Mesodermal cell (in vitro differentiated cells): ENCODE measurements around the gene RRP7A.

Experiments used
- H3K27ac ChIP-seq: 2 replicates; pipeline ENCODE4 v1.7.0; 2013; ENCODE audit warnings: mild to moderate bottlenecking, low read depth, low read length, moderate library complexity; ENCODE audit not compliant: severe bottlenecking
- H3K36me3 ChIP-seq: 2 replicates; pipeline ENCODE4 v1.7.1; 2013; ENCODE audit warnings: mild to moderate bottlenecking, low read length, moderate library complexity; ENCODE audit not compliant: control insufficient read depth, insufficient read depth
- H3K4me1 ChIP-seq: one replicate; pipeline ENCODE4 v1.7.1; 2013; ENCODE audit warnings: mild to moderate bottlenecking, low read length; ENCODE audit not compliant: insufficient read depth, control insufficient read depth, poor library complexity, severe bottlenecking
- H3K4me3 ChIP-seq: 2 replicates; pipeline ENCODE4 v1.7.0; 2013; ENCODE audit warnings: low read length, control low read depth, mild to moderate bottlenecking; ENCODE audit not compliant: insufficient read depth, poor library complexity, severe bottlenecking; ENCODE audit errors: extremely low read depth
- H3K9me3 ChIP-seq: 2 replicates; pipeline ENCODE4 v1.7.1; 2013; ENCODE audit warnings: mild to moderate bottlenecking, low read length, moderate library complexity; ENCODE audit not compliant: control insufficient read depth
- WGBS, 2 experiments: methylation state at CpG; one replicate each; pipeline ENCODE4 v1.1.5; 2013; ENCODE audit warnings: missing lambda C conversion rate in 2 of 2; ENCODE audit not compliant: insufficient coverage in 2 of 2; 5-methylcytosine and 5-hydroxymethylcytosine counted together

RRP7A gene

DNA sequence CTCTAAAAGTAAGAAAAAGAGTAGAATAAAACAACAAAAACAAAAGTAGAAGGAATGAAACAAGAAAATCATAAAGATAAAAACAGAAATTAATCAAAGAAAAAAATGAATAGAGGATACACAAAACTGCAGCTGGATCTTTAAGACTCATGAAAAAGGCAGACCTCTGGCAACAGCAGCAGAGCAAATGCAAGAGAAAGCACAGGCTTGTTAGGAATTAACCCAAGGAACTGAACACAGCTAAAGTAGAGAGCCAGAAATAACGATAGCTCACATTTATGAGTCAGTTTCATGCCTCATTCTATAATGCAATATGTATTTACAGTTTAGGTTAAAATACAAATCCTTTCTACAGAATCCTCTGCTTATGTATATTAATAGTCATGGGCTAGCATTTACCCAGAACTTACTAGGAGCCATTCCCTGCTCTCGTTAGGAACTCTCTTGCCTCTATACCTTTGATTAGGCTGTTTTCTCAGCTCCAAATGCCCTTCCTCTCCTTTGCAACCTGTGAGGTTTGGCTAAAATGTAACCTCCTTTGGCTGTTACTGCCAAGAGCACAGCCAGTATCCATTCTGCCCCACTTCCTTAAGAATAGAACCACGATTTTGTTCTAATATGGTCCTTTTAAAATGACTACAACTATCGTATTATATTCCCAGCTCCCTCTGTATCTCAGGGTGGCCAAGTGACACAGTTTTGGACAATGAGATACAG lies 49.1 kb downstream of the RRP7A start:
- 61 to 88% methylated on average over 1 to 2 of the region's 4 CpGs for WGBS, 2 experiments
- no peaks in the 10 kb centered on the region for H3K4me1 ChIP-seq
- no peak overlapping the region for H3K4me3 ChIP-seq
- no peaks in the 10 kb centered on the region for H3K9me3 ChIP-seq
- H3K36me3 ChIP-seq: no peaks in the 10 kb centered on the region
- no peak overlapping the region for H3K27ac ChIP-seq

DNA sequence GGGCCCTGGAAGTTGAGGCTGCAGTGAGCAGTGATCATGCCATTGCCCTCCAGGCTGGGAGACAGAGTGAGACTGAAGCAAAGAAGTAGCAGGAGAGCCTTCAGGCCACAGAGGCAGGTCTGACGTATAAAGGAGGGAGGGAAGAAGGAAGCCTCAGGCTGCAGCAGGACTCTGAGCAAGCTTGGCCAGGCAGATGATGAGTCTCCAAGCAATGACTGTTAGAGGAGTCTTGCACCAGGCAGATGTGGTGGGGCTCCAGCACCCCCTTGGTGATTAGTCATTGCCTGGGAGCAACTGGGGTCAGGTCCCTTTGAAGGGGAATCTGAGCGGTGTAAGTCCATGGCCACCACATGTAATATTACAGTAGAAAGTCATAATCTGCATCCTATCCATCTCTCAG lies 50.8 kb downstream of the RRP7A start:
- no peaks in the 10 kb centered on the region for H3K36me3 ChIP-seq
- H3K9me3 ChIP-seq: no peaks in the 10 kb centered on the region
- WGBS, 2 experiments: 86 to 90% methylated on average over 1 of the region's 2 CpGs
- H3K27ac ChIP-seq: no peak overlapping the region
- H3K4me1 ChIP-seq: no peaks in the 10 kb centered on the region
- H3K4me3 ChIP-seq: no peak overlapping the region

DNA sequence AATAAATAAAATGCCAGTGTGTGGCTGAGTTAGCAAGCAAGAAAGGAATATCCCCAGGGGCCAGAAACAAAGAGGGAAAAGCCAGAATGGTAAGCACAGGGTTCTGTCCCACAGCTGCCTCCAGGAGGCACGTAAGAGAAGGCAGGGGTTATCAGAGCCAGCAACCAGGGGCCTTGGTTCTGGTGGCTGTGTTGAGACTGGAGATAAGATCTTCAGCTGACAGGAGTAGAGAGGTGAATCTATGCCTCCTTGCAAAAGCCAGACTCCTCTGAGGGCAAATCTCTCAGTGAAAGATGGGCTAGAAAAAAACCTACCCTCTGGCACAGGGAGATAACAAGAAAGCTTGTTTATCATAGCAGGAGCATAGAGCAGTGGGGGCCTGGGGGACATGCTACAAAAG lies 57.6 kb downstream of the RRP7A start:
- WGBS, 2 experiments: 13 to 44% methylated on average over 1 of the region's 1 CpG
- Histone ChIP-seq H3K36me3 (no peaks in the 10 kb centered on the region), H3K27ac (no peak overlapping the region), H3K9me3 (no peaks in the 10 kb centered on the region), H3K4me3 (no peak overlapping the region), H3K4me1 (peaks cover 5% of the 10 kb centered on the region)

DNA sequence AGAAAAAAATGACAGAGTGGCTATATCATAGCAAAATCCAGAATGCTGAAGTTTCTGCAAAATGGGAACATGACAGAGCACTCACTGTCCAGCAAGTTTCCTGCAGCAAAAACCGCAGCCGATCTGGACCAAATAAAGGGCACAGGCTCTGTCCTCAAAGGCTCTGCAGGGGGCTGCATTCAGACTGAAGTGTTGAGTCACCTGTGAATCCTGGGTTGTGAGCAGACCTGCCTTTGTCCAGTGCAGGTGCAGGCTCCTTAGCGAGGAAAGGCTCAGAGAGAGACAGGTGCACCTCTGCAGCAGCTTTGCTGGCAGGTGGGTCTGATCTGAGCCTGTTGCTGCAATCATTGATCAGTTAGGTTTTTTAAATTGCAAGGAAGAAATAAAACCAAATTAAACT lies 58.1 kb downstream of the RRP7A start:
- no peaks in the 10 kb centered on the region for H3K9me3 ChIP-seq
- H3K4me3 ChIP-seq: no peak overlapping the region
- H3K36me3 ChIP-seq: no peaks in the 10 kb centered on the region
- peaks cover 5% of the 10 kb centered on the region for H3K4me1 ChIP-seq
- H3K27ac ChIP-seq: peak overlapping the region; percentile 32
- WGBS, 2 experiments: 35 to 47% methylated on average over 2 to 3 of the region's 3 CpGs
